KG1 (cell line): Measurements from ENCODE around the gene DNAJC17.

ENCODE experiments used
- DNase-seq: peaks from one replicate; lab custom pipeline; 2025; lab: John Stamatoyannopoulos, UW

DNAJC17 gene

GRCh38 chr15:40790718-40791117, 16.6 kb downstream of the DNAJC17 start:
- DNase-seq = no peak

- no peak for DNase-seq
These were observed 17.3 kb downstream of the DNAJC17 start for GRCh38 chr15:40789999-40790398.

- DNase-seq = no peak
These were observed 18.2 kb downstream of the DNAJC17 start for GRCh38 chr15:40789119-40789518.

GRCh38 chr15:40787991-40788390, 19.3 kb downstream of the DNAJC17 start:
- DNase-seq = no peak

GRCh38 chr15:40787344-40787841, 19.9 kb downstream of the DNAJC17 start:
- no peak for DNase-seq

- DNase-seq = no peak
These were observed 21.5 kb downstream of the DNAJC17 start for GRCh38 chr15:40785814-40786213.

GRCh38 chr15:40785164-40785563, 22.1 kb downstream of the DNAJC17 start:
- no peak for DNase-seq

GRCh38 chr15:40782609-40783227, 24.6 kb downstream of the DNAJC17 start:
- DNase-seq = peak; percentile 12

GRCh38 chr15:40776537-40777141, 30.6 kb downstream of the DNAJC17 start:
- DNase-seq = no peak

- DNase-seq = no peak
These were observed 31.3 kb downstream of the DNAJC17 start for GRCh38 chr15:40775740-40776536.

GRCh38 chr15:40775007-40775406, 32.3 kb downstream of the DNAJC17 start:
- DNase-seq = no peak

- no peak for DNase-seq
These were observed 33.4 kb downstream of the DNAJC17 start for GRCh38 chr15:40773902-40774301.

GRCh38 chr15:40773496-40773895, 33.8 kb downstream of the DNAJC17 start:
- no peak for DNase-seq

- no peak for DNase-seq
These were observed 35.3 kb downstream of the DNAJC17 start for GRCh38 chr15:40772014-40772413.

GRCh38 chr15:40771242-40771641, 36.0 kb downstream of the DNAJC17 start:
- no peak for DNase-seq

GRCh38 chr15:40770147-40770721, 37.0 kb downstream of the DNAJC17 start:
- DNase-seq = no peak

GRCh38 chr15:40769274-40770146, 37.8 kb downstream of the DNAJC17 start, which contains the start of gene C15orf62:
Gene C15orf62 (plus strand): TSS chr15:40769980. CDS start chr15:40770496, 516 bp downstream.
- peak; percentile 50 for DNase-seq

GRCh38 chr15:40768521-40769273, 38.6 kb downstream of the DNAJC17 start:
- DNase-seq = no peak

- DNase-seq = no peak
These were observed 39.3 kb downstream of the DNAJC17 start for GRCh38 chr15:40767838-40768500.
